ENCODE results near the gene NATD1. TPM values are rescaled to one million over a fixed set of nuclear protein-coding genes. Genes with fewer than 3 reads are reported as not detected.
"Not testable (repeated sequence)": the region's sequence is repeated elsewhere in the genome, so short reads cannot be mapped to it uniquely, and the experiment has no call there.

The NATD1 gene
- total and polyA plus RNA-seq, 3 donors from 2014 or later, result 12.1 to 20.0 (median 17.9) TPM

DNA sequence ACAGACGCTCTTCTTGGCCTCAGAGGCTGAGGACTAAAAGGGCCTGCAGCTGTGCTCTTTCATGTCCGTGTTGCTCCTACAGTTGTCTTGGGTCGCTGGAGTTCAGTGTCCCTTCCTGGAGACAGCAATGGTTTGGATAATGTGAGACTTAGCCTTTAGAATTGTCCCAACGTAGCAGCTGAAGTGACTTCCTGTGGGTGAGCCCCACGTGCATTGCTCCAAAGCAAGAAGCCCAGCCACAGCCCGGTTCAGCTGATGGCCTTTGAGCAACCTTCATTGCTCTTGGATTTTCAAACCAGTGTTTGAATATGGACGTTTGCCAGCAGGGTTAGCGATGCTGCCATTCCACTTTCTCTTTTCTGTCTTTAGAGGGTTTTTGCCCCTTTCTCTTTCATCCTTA is 59.0 kb downstream of the NATD1 start:
- peak overlapping the region; percentile 6 to 14 for H3K27ac ChIP-seq
- H3K4me3 ChIP-seq, result no peak overlapping the region
- H3K4me1 ChIP-seq, result peaks cover 35% of the 10 kb centered on the region
- intact Hi-C loops (cut with DNase I; ENCODE audit: low total_unique reads), result no loop called here
- WGBS, 2 donors, result 50 to 51% methylated on average over 8 of the region's 8 CpGs
- DNase-seq, result no peak
- TF ChIP-seq, protein P1, sequence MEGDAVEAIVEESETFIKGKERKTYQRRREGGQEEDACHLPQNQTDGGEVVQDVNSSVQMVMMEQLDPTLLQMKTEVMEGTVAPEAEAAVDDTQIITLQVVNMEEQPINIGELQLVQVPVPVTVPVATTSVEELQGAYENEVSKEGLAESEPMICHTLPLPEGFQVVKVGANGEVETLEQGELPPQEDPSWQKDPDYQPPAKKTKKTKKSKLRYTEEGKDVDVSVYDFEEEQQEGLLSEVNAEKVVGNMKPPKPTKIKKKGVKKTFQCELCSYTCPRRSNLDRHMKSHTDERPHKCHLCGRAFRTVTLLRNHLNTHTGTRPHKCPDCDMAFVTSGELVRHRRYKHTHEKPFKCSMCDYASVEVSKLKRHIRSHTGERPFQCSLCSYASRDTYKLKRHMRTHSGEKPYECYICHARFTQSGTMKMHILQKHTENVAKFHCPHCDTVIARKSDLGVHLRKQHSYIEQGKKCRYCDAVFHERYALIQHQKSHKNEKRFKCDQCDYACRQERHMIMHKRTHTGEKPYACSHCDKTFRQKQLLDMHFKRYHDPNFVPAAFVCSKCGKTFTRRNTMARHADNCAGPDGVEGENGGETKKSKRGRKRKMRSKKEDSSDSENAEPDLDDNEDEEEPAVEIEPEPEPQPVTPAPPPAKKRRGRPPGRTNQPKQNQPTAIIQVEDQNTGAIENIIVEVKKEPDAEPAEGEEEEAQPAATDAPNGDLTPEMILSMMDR (IDR thresholded peaks at IDR 0.05), result no peak
- no peak for TF ChIP-seq POLR2A (IDR thresholded peaks at IDR 0.05)
- no peaks in the 10 kb centered on the region for H3K27me3 ChIP-seq
- H3K9me3 ChIP-seq, result no peaks in the 10 kb centered on the region
- no peaks in the 10 kb centered on the region for H3K36me3 ChIP-seq (ENCODE audit: low read depth, missing control alignments)

GRCh38 chr17:21193031-21193430 is 60.2 kb downstream of the NATD1 start:
- 79 to 82% methylated on average over 5 of the region's 5 CpGs for WGBS, 2 donors
- Histone ChIP-seq H3K9me3 (no peaks in the 10 kb centered on the region), H3K4me1 (peaks cover 35% of the 10 kb centered on the region), H3K27me3 (no peaks in the 10 kb centered on the region), H3K36me3 (ENCODE audit: low read depth, missing control alignments) (no peaks in the 10 kb centered on the region), H3K27ac (peak overlapping the region in 1 of 2 donors; percentile 14), H3K4me3 (no peak overlapping the region)
- no peak for DNase-seq
- intact Hi-C loops (cut with DNase I; ENCODE audit: low total_unique reads), result no loop called here
- TF ChIP-seq, protein P1 (IDR thresholded peaks at IDR 0.05), result no peak
- TF ChIP-seq POLR2A (IDR thresholded peaks at IDR 0.05), result no peak

DNA sequence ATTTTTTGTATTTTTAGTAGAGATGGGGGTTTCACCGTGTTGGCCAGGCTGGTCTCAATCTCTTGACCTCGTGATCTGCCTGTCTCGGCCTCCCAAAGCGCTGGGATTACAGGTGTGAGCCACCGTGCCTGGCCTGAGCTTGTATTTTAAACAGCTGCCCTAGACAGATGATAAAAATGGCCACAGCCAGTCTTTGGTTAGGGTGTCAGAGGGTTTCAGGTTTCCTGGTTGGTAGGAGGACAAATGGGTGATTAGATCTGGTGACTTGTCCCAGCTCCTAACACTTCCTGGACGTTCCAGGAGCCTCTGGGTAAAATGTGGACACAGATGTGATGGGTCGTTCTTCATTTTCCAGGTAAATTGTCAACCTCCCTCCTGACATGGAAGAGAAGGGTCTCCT is 60.8 kb downstream of the NATD1 start:
- H3K36me3 ChIP-seq (ENCODE audit: low read depth, missing control alignments); intact Hi-C loops (cut with DNase I; ENCODE audit: low total_unique reads); H3K27me3 ChIP-seq; DNase-seq; H3K9me3 ChIP-seq; H3K4me3 ChIP-seq: not testable (repeated sequence)
- Histone ChIP-seq H3K4me1 (peaks cover 35% of the 10 kb centered on the region), H3K27ac (peak overlapping the region in 1 of 2 donors; percentile 14)
- WGBS, 2 donors, result 92 to 94% methylated on average over 7 of the region's 7 CpGs

DNA sequence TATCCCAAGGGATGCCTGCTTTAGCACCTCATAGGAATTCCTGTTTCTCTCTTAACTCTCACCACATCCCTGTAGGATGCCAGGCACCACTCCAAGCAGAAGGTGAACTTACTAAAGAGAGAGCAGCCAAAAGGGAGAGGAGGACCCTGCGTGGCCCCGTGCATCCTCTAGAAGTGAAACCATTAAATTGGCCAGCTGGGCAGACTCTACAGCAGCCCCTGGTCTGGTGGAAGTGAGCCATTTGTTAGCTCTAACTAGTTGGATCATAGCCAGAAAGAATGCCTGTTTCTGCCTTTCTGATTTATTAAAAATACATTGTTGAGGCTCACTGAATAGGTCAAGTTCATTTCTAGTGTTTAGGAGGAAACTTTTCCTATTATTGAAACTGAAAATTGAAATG is 61.5 kb downstream of the NATD1 start:
- Histone ChIP-seq H3K4me1 (peaks cover 35% of the 10 kb centered on the region), H3K27ac (peak overlapping the region; percentile 14 to 47), H3K4me3 (no peak overlapping the region), H3K27me3 (no peaks in the 10 kb centered on the region), H3K36me3 (ENCODE audit: low read depth, missing control alignments) (no peaks in the 10 kb centered on the region), H3K9me3 (no peaks in the 10 kb centered on the region)
- TF ChIP-seq, protein P1 (IDR thresholded peaks at IDR 0.05), result no peak
- TF ChIP-seq POLR2A (IDR thresholded peaks at IDR 0.05), result no peak
- intact Hi-C loops (cut with DNase I; ENCODE audit: low total_unique reads), result no loop called here
- DNase-seq, result no peak
- WGBS, 2 donors, result 59 to 72% methylated on average over 2 of the region's 2 CpGs

DNA sequence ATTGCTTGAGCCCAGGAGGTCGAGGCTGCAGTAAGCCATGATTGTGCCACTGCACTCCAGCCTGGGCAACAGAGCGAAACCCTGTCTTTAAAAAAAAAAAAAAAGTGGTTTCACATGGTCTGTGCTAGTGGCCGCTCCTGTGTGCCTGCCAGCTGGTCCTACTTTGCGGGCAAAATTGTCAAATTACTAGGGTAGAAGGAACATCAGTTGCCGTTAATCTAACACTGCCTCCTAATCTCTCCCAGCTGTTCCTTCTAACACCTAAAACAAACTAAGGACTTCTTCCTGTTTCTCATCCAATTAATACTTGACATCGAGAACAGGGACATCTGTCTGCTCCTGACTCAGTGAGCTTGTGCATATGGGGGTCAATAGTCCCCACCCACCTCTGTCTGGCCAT is 63.1 kb downstream of the NATD1 start:
- no peak for TF ChIP-seq POLR2A (IDR thresholded peaks at IDR 0.05)
- TF ChIP-seq, protein P1 (IDR thresholded peaks at IDR 0.05), result no peak
- 86% methylated on average over 6 of the region's 6 CpGs for WGBS, 2 donors
- peak overlapping the region; percentile 14 to 47 for H3K27ac ChIP-seq
- H3K4me1 ChIP-seq, result peaks cover 33% of the 10 kb centered on the region
- no peak overlapping the region for H3K4me3 ChIP-seq
- intact Hi-C loops (cut with DNase I; ENCODE audit: low total_unique reads), result no loop called here
- H3K9me3 ChIP-seq, result no peaks in the 10 kb centered on the region
- H3K27me3 ChIP-seq, result no peaks in the 10 kb centered on the region
- no peaks in the 10 kb centered on the region for H3K36me3 ChIP-seq (ENCODE audit: low read depth, missing control alignments)
- no peak for DNase-seq
